Neuronal stem cell (in vitro differentiated cells): Measurements from ENCODE around the gene LRP11.

Experiments used
- DNase-seq: peaks from one replicate; pipeline ENCODE4 v3.0.0-alpha.2; 2013; ENCODE audit warnings: low spot score
- H2AFZ ChIP-seq: one replicate; pipeline ENCODE4 v1.6.1; 2013; ENCODE audit warnings: mild to moderate bottlenecking, low read length, inconsistent platforms
- H2AK5ac ChIP-seq: 2 replicates; pipeline ENCODE4 v1.6.1; 2013; ENCODE audit warnings: low read depth, mild to moderate bottlenecking, inconsistent platforms, low read length, moderate library complexity, mixed read lengths
- H2BK120ac ChIP-seq: 2 replicates; pipeline ENCODE4 v1.6.1; 2013; ENCODE audit warnings: low read depth, mild to moderate bottlenecking, inconsistent platforms, low read length, moderate library complexity, mixed read lengths
- H2BK12ac ChIP-seq: one replicate; pipeline ENCODE4 v1.6.1; 2013; ENCODE audit warnings: low read length, inconsistent platforms
- H2BK15ac ChIP-seq: 2 replicates; pipeline ENCODE4 v1.6.1; 2013; ENCODE audit warnings: mild to moderate bottlenecking, low read length, inconsistent platforms, mixed read lengths
- H2BK5ac ChIP-seq: one replicate; pipeline ENCODE4 v1.6.1; 2013; ENCODE audit warnings: inconsistent platforms, mild to moderate bottlenecking, low read length, moderate library complexity
- H3K14ac ChIP-seq: one replicate; pipeline ENCODE4 v1.6.1; 2013; ENCODE audit warnings: low read length, inconsistent platforms
- H3K18ac ChIP-seq: 2 replicates; pipeline ENCODE4 v1.6.1; 2013; ENCODE audit warnings: low read length, inconsistent platforms
- H3K23ac ChIP-seq: 2 replicates; pipeline ENCODE4 v1.6.1; 2013; ENCODE audit warnings: low read depth, mild to moderate bottlenecking, mixed read lengths, low read length, inconsistent platforms; ENCODE audit not compliant: poor library complexity
- H3K27ac ChIP-seq: replicated peaks from 3 replicates; pipeline ENCODE4 v1.5.1; 2013; ENCODE audit warnings: low read length, inconsistent platforms
- H3K27me3 ChIP-seq, 3 experiments: 2 replicates each; pipeline ENCODE4 v1.6.1; 2013; ENCODE audit warnings: low read length in 3 of 3, mild to moderate bottlenecking in 2 of 3, inconsistent platforms in 1 of 3, low read depth in 1 of 3, mixed read lengths in 1 of 3, moderate library complexity in 1 of 3; ENCODE audit not compliant: control insufficient read depth in 3 of 3, insufficient read depth in 3 of 3
- H3K36me3 ChIP-seq, 2 donors: replicated peaks in 1 of 2; 2 replicates each; pipeline ENCODE4 v1.6.1; 2013; ENCODE audit warnings: low read length in 2 of 2; ENCODE audit not compliant: control insufficient read depth in 2 of 2, insufficient read depth in 2 of 2
- H3K4ac ChIP-seq: 2 replicates; pipeline ENCODE4 v1.6.1; 2013; ENCODE audit warnings: inconsistent platforms, mild to moderate bottlenecking, low read length, moderate library complexity
- H3K4me1 ChIP-seq, 2 donors: 1 replicate in 1 of 2; 2 replicates in 1 of 2; pipeline ENCODE4 v1.6.1; 2013; ENCODE audit warnings: low read length in 2 of 2, low read depth in 1 of 2; ENCODE audit not compliant: control insufficient read depth in 2 of 2, insufficient read depth in 1 of 2
- H3K4me2 ChIP-seq: one replicate; pipeline ENCODE4 v1.6.1; 2013; ENCODE audit warnings: mild to moderate bottlenecking, low read length, inconsistent platforms; ENCODE audit not compliant: insufficient read depth, poor library complexity, severe bottlenecking
- H3K4me3 ChIP-seq, 2 donors: 2 replicates each; pipeline ENCODE4 v1.5.1; 2013; ENCODE audit warnings: low read length in 2 of 2, mild to moderate bottlenecking in 2 of 2, inconsistent platforms in 1 of 2, moderate library complexity in 1 of 2
- H3K79me1 ChIP-seq: one replicate; pipeline ENCODE4 v1.6.1; 2013; ENCODE audit warnings: low read depth, mild to moderate bottlenecking, inconsistent platforms, low read length, moderate library complexity
- H3K9ac ChIP-seq: one replicate; pipeline ENCODE4 v1.6.1; 2013; ENCODE audit warnings: mild to moderate bottlenecking, low read depth, low read length, inconsistent platforms; ENCODE audit not compliant: poor library complexity
- H3K9me3 ChIP-seq, 2 donors: replicated peaks in 1 of 2; 2 replicates each; pipeline versions ENCODE3 to v1.6.1; 2013; ENCODE audit warnings: low read length in 2 of 2, mild to moderate bottlenecking in 2 of 2, inconsistent platforms in 1 of 2, low read depth in 1 of 2, mixed read lengths in 1 of 2, moderate library complexity in 1 of 2; ENCODE audit not compliant: control insufficient read depth in 2 of 2, insufficient read depth in 1 of 2
- H4K8ac ChIP-seq: one replicate; pipeline ENCODE4 v1.6.1; 2013; ENCODE audit warnings: low read depth, mild to moderate bottlenecking, inconsistent platforms, low read length, moderate library complexity
- H4K91ac ChIP-seq: one replicate; pipeline ENCODE4 v1.6.1; 2013; ENCODE audit warnings: low read length, low read depth, mild to moderate bottlenecking, inconsistent platforms; ENCODE audit not compliant: poor library complexity
- WGBS, 2 donors: extraction: QIAGEN DNeasy Blood & Tissue Kit; methylation state at CpG; one replicate each; pipeline ENCODE4 v1.1.7; 2013; ENCODE audit warnings: missing lambda C conversion rate in 2 of 2, mixed read lengths in 1 of 2; ENCODE audit not compliant: insufficient read length in 2 of 2, insufficient replicate concordance in 1 of 2; ENCODE audit errors: extremely low coverage in 2 of 2; 5-methylcytosine and 5-hydroxymethylcytosine counted together

The LRP11 gene

DNA sequence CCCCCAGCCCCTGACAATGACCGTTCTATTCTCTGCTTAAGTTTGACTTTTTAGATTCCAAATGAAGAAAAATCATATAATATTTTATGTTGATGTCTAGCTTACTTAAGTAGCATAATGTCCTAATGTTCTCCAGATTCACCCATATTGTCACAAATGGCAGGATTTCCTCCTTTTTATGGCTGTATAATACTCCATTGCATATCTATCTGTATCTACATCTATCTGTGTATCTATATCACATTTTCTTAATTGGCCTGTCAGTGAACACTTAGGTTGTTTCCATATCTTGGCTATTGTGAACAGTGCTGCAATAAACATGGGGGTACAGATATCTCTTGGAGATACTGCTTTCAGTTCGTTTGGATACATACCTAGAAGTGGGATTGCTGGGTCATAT lies 7.0 kb upstream of the LRP11 start:
- H2BK120ac ChIP-seq = no peak overlapping the region
- H3K4ac ChIP-seq = no peak overlapping the region
- DNase-seq = no peak
- H3K14ac ChIP-seq = no peak overlapping the region
- no peak overlapping the region for H4K8ac ChIP-seq
- H3K27me3 ChIP-seq = no peaks in the 10 kb centered on the region
- no peak overlapping the region for H3K4me2 ChIP-seq
- WGBS, 2 donors = no CpG with 5 or more reads among the region's 2 CpGs
- no peak overlapping the region for H3K4me3 ChIP-seq
- no peak overlapping the region for H4K91ac ChIP-seq
- H3K18ac ChIP-seq = no peak overlapping the region
- H2AK5ac ChIP-seq = no peak overlapping the region
- H2BK5ac ChIP-seq = no peak overlapping the region
- H3K9ac ChIP-seq = no peak overlapping the region
- no peak overlapping the region for H2BK15ac ChIP-seq
- H3K79me1 ChIP-seq = no peaks in the 10 kb centered on the region
- no peaks in the 10 kb centered on the region for H3K36me3 ChIP-seq
- H2AFZ ChIP-seq = no peak overlapping the region
- no peak overlapping the region for H2BK12ac ChIP-seq
- H3K27ac ChIP-seq = no peak overlapping the region
- peaks cover 0 to 2% of the 10 kb centered on the region in 2 donors for H3K9me3 ChIP-seq
- no peak overlapping the region for H3K23ac ChIP-seq
- peaks cover 0 to 4% of the 10 kb centered on the region in 2 donors for H3K4me1 ChIP-seq

DNA sequence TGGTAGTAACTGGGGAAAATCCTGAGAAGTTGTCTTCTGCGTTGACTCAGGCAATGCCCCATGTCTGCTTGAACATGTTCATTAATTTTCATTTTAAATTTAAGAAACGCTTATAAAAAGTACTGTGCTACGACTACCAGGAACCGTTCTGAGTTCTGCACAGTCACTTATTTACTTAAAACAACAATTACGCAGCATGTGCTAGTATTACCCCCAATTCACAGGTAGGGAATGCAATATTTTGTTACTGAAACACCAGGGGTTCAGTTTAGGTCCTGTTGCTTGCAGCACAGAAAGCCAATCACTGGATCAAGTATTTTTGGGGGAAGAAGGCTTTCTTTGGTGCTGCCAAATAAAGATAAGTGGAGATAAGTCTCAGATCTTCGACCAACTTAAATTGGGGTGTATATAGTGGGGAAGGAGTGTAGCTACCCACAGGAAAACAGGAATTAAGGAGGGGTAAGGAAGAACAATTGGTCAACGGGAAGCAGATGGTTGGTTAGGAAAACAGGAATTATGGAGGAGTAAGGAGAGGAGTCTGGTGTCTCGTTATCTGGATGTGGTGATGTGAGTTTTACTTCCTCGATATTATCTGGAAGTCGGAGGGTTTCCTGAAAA lies 5.2 kb upstream of the LRP11 start:
- Histone ChIP-seq H2AK5ac (no peak overlapping the region), H3K9ac (no peak overlapping the region), H2BK5ac (no peak overlapping the region), H3K79me1 (no peaks in the 10 kb centered on the region), H3K14ac (no peak overlapping the region), H3K4ac (no peak overlapping the region), H3K4me1 (peaks cover 0 to 5% of the 10 kb centered on the region in 2 donors), H3K4me3 (no peak overlapping the region), H2BK120ac (no peak overlapping the region), H4K91ac (no peak overlapping the region), H2BK15ac (no peak overlapping the region), H4K8ac (no peak overlapping the region), H3K9me3 (peaks cover 0 to 2% of the 10 kb centered on the region in 2 donors), H3K36me3 (no peaks in the 10 kb centered on the region), H3K23ac (no peak overlapping the region), H3K27me3 (no peaks in the 10 kb centered on the region), H2AFZ (no peak overlapping the region), H3K4me2 (no peak overlapping the region), H3K27ac (no peak overlapping the region), H3K18ac (no peak overlapping the region), H2BK12ac (no peak overlapping the region)
- WGBS, 2 donors = no CpG with 5 or more reads among the region's 10 CpGs
- no peak for DNase-seq

DNA sequence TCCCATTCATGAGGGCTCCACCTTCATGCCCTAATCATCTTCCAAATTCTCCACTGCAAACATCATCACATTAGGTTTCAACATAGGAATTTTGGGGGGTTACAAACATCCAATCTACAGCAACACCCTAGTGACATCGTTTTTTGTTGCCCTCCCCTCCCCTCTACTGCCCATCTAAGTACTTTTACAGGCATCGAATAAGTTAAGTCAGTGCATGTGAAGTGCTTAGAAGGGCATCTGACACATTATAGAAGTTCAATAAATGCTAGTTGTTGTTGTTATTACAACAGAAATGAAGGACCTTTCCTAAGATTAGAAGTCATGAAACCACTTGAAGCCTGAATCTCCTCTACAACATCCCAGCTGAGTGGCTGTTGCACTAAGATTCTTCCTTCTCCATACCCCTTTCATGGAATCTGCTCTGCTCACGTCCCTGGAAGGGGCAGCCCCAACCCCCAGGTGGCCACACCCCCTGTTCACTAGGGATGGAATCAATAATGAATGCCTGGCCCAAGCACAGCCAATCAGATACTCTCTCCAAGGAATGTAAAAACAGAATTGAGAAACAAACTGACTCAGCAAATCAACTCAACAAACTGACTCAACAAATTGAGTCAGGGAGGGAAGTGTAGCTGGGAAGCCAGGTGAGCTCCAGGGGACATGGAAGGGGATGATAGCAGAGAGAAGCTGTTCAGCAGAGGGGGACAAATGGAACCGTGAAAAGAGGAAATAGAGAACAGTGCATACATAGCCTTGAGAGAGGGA lies 3.9 kb upstream of the LRP11 start:
- H3K79me1 ChIP-seq = no peaks in the 10 kb centered on the region
- no peak overlapping the region for H2BK120ac ChIP-seq
- DNase-seq = no peak
- no peaks in the 10 kb centered on the region for H3K36me3 ChIP-seq
- H3K27ac ChIP-seq = no peak overlapping the region
- no peak overlapping the region for H3K23ac ChIP-seq
- no peak overlapping the region for H4K8ac ChIP-seq
- H2BK12ac ChIP-seq = no peak overlapping the region
- H3K4me3 ChIP-seq = no peak overlapping the region
- H3K9ac ChIP-seq = no peak overlapping the region
- peaks cover 0 to 6% of the 10 kb centered on the region in 2 donors for H3K4me1 ChIP-seq
- H3K4me2 ChIP-seq = no peak overlapping the region
- no peaks in the 10 kb centered on the region for H3K27me3 ChIP-seq
- H2BK5ac ChIP-seq = no peak overlapping the region
- peak overlapping the region; percentile 2 for H2AFZ ChIP-seq
- no peak overlapping the region for H3K18ac ChIP-seq
- H2AK5ac ChIP-seq = no peak overlapping the region
- H4K91ac ChIP-seq = no peak overlapping the region
- no peak overlapping the region for H3K4ac ChIP-seq
- peaks cover 0 to 2% of the 10 kb centered on the region in 2 donors for H3K9me3 ChIP-seq
- H3K14ac ChIP-seq = no peak overlapping the region
- no CpG with 5 or more reads among the region's 4 CpGs for WGBS, 2 donors
- H2BK15ac ChIP-seq = no peak overlapping the region
